Activated T-cell treated with anti-CD3 and anti-CD28 coated beads, Interleukin-2, amount 50 U/mL, for 72 hours (primary cell): Measurements from ENCODE around the gene FAM187B. TPM values are rescaled to one million over a fixed set of nuclear protein-coding genes. Genes with fewer than 3 reads are reported as not detected.

Experiments
- ATAC-seq, 2 donors: fragments of 150-1000 bp; cut with Tn5 transposase; replicated peaks in 1 of 2; 2 replicates each; pipeline ENCODE4 v1.10.0; 2021; ENCODE audit warnings: moderate library complexity in 2 of 2, mild to moderate bottlenecking in 1 of 2
- DNase-seq, 2 donors: peaks; one replicate each; pipeline ENCODE4 v3.0.0; 2021 to 2022; ENCODE audit warnings: mixed read lengths in 1 of 2
- H3K27ac Mint-ChIP-seq: one replicate; pipeline ENCODE4 v1.8.0; 2022; ENCODE audit warnings: mild to moderate bottlenecking, moderate library complexity, mixed read lengths
- H3K27me3 Mint-ChIP-seq: one replicate; pipeline ENCODE4 v1.8.0; 2022; ENCODE audit warnings: low read depth, mixed read lengths
- H3K36me3 Mint-ChIP-seq, 2 donors: one replicate each; pipeline ENCODE4 v1.8.0; 2022; ENCODE audit warnings: mixed read lengths in 2 of 2, mild to moderate bottlenecking in 1 of 2; ENCODE audit not compliant: insufficient read depth in 2 of 2
- H3K4me1 Mint-ChIP-seq: one replicate; pipeline ENCODE4 v1.8.0; 2022; ENCODE audit warnings: low read depth, mixed read lengths
- H3K4me3 Mint-ChIP-seq, 2 donors: one replicate each; pipeline ENCODE4 v1.8.0; 2022; ENCODE audit warnings: mild to moderate bottlenecking in 2 of 2, mixed read lengths in 2 of 2, moderate library complexity in 2 of 2
- H3K9me3 Mint-ChIP-seq, 2 donors: one replicate each; pipeline ENCODE4 v1.8.0; 2022; ENCODE audit warnings: mixed read lengths in 2 of 2
- total RNA-seq, 2 donors: library from RNA; stranded (reverse); gene quantifications; one replicate each; pipeline ENCODE4 v1.2.3, GENCODE V29; 2022

Gene FAM187B
- total RNA-seq, 2 donors from 2014 or later, result not detected

- H3K27ac Mint-ChIP-seq, result no peak overlapping the region
- H3K27me3 Mint-ChIP-seq, result peaks cover 3% of the 10 kb centered on the region
- peaks cover under 1 to 4% of the 10 kb centered on the region in 2 donors for H3K36me3 Mint-ChIP-seq
- no peak for ATAC-seq
- peaks cover 29% of the 10 kb centered on the region for H3K4me1 Mint-ChIP-seq
- DNase-seq, result no peak
- H3K9me3 Mint-ChIP-seq, result no peaks in the 10 kb centered on the region
- H3K4me3 Mint-ChIP-seq, result no peak overlapping the region
These were observed 26.1 kb upstream of the FAM187B start for GRCh38 chr19:35254341-35255297.

GRCh38 chr19:35253316-35254286 is 25.1 kb upstream of the FAM187B start:
- Mint-ChIP-seq H3K4me3 (no peak overlapping the region), H3K27me3 (peaks cover 11% of the 10 kb centered on the region), H3K9me3 (no peaks in the 10 kb centered on the region), H3K27ac (no peak overlapping the region), H3K4me1 (peaks cover 39% of the 10 kb centered on the region), H3K36me3 (peaks cover 2 to 5% of the 10 kb centered on the region in 2 donors)
- ATAC-seq (no peak), DNase-seq (no peak)

- Mint-ChIP-seq H3K4me3 (no peak overlapping the region), H3K4me1 (peaks cover 36% of the 10 kb centered on the region), H3K36me3 (peaks cover 5% of the 10 kb centered on the region in 2 donors), H3K9me3 (no peaks in the 10 kb centered on the region), H3K27ac (no peak overlapping the region), H3K27me3 (peaks cover 24% of the 10 kb centered on the region)
- ATAC-seq (no peak), DNase-seq (no peak)
These were observed 22.9 kb upstream of the FAM187B start for GRCh38 chr19:35251456-35251855.

DNA sequence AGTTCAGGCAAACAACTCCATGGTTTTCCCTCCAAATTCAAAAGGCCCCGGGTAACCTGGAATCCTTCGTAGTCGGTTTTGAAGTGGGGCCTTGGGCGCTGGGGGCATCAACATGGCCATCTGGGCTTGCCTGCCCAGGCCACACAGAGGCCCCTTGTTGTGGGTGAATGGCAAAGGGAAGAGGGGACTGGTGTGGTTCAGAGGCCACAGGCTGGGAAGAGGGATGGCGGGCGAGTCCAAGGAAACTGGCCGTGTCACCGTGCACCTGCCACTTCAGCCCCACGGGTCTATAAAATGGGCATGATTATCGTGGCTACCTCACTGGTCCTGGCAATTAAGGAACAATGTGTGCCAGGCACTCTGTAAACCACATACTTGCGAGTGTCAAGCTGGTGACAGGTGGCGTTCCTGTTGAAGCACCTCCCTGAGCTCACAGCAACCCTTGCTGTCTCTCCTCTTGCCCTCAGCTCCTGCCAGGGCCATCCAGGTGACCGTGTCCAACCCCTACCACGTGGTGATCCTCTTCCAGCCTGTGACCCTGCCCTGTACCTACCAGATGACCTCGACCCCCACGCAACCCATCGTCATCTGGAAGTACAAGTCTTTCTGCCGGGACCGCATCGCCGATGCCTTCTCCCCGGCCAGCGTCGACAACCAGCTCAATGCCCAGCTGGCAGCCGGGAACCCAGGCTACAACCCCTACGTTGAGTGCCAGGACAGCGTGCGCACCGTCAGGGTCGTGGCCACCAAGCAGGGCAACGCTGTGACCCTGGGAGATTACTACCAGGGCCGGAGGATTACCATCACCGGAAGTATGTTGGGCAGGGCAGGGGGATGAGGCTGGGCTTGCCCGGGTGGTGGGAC is 21.5 kb upstream of the FAM187B start:
- Mint-ChIP-seq H3K4me1 (peaks cover 34% of the 10 kb centered on the region), H3K36me3 (peaks cover 5 to 7% of the 10 kb centered on the region in 2 donors), H3K9me3 (no peaks in the 10 kb centered on the region), H3K4me3 (peak overlapping the region; percentile 90 to 96), H3K27ac (peak overlapping the region; percentile 12), H3K27me3 (peaks cover 24% of the 10 kb centered on the region)
- ATAC-seq (no peak), DNase-seq (no peak)

GRCh38 chr19:35249146-35249847 is 20.8 kb upstream of the FAM187B start:
- ATAC-seq, result no peak
- H3K4me3 Mint-ChIP-seq, result peak overlapping the region; percentile 90 to 96
- DNase-seq, result no peak
- peak overlapping the region; percentile 12 for H3K27ac Mint-ChIP-seq
- peaks cover 0 to 3% of the 10 kb centered on the region in 2 donors for H3K9me3 Mint-ChIP-seq
- peaks cover 34% of the 10 kb centered on the region for H3K4me1 Mint-ChIP-seq
- H3K27me3 Mint-ChIP-seq, result peaks cover 24% of the 10 kb centered on the region
- peaks cover 5 to 7% of the 10 kb centered on the region in 2 donors for H3K36me3 Mint-ChIP-seq

DNA sequence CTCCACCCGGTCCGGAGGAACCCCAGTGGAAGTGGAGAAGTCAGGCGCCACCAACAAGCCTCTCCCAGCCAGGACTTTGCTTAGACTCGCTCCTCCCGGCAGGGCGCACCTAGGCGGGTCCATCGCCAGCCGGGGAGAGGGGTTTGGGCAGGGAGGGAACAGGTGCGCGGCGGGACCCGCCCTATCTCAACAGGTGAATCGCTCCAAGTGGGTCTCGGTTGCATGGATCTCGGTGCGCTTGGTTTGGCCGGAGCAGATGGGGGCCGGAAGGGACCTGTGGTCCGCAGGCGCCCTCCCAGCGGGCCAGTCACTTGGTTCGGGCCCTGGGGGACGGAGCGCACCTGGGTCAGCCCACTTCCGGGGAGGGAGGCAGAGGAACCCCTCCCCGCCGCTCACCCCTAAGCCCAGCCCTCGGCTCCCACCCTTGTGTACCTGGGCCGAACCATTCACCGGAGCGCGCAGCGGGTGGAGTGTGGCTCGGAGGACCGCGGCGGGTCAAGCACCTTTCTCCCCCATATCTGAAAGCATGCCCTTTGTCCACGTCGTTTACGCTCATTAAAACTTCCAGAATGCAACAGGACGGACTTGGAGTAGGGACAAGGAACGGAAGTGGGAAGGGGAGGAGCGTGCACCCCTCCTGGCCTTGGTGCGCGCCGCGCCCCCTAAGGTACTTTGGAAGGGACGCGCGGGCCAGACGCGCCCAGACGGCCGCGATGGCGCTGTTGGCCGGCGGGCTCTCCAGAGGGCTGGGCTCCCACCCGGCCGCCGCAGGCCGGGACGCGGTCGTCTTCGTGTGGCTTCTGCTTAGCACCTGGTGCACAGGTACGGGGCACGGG is 20.0 kb upstream of the FAM187B start, which contains the start of gene LSR:
Gene LSR (plus strand): TSS at position 693 of the 836 bp plus-strand sequence. CDS start 21 bp downstream, at position 714.
- DNase-seq, result peak; percentile 85 to 86
- peaks cover 25% of the 10 kb centered on the region for H3K27me3 Mint-ChIP-seq
- peak; percentile 93 for ATAC-seq

DNA sequence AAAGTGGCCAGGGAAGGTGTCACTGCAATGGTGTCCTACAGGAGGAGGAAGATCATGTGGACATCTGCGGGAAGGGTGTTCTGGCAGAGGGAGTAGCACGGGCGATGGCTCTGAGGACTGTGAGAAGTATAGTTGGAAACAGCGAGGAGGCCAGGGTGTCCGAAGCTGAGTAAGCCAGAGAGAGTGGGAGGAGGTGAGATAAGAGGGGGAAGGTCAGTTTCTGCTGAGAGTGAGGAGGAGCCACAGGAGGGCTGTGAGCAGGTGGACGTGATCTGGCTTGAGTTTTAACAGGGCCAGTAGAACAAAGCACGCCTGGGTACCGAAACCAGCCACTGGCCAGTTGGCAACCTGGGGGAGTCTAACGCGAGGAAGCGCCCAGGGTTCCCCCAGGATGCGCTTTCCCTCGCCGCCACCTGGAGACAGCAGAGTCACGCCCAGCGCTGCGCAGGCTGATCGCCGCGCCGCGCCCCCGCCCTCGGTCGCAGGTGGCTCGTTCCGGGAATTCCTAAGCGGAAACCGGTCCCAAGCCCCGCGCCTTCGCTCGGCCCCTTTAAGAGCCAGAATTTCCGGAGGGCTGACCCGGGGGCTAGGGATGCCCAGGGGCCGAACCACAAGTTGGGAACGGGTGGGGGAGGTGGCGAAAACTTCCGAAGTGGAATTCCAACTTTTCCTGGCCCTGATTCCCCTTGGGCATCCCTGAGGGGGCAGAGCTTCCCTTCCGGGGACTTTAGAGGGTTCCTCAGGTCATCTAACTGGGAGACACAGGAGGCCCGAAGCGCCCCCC is 19.2 kb upstream of the FAM187B start:
- DNase-seq (peak; percentile 61 to 70), ATAC-seq (peak; percentile 43 to 53)
- peaks cover 9 to 10% of the 10 kb centered on the region in 2 donors for H3K36me3 Mint-ChIP-seq
- peaks cover 31% of the 10 kb centered on the region for H3K27me3 Mint-ChIP-seq
- H3K4me1 Mint-ChIP-seq, result peaks cover 34% of the 10 kb centered on the region
- peak overlapping the region; percentile 90 to 96 for H3K4me3 Mint-ChIP-seq
- peaks cover 0 to 5% of the 10 kb centered on the region in 2 donors for H3K9me3 Mint-ChIP-seq
- peak overlapping the region; percentile 92 for H3K27ac Mint-ChIP-seq

More for the DNA sequence above, 20.0 kb upstream of the FAM187B start, which contains the start of gene LSR:
- H3K4me1 Mint-ChIP-seq, result peaks cover 34% of the 10 kb centered on the region
- peak within 1 kb of the TSS; percentile 92 for H3K27ac Mint-ChIP-seq
- peak within 1 kb of the TSS; percentile 90 to 96 for H3K4me3 Mint-ChIP-seq
- H3K9me3 Mint-ChIP-seq, result peaks cover 0 to 5% of the 10 kb centered on the region in 2 donors
- peaks cover 8 to 10% of the 10 kb centered on the region in 2 donors for H3K36me3 Mint-ChIP-seq

- Mint-ChIP-seq H3K9me3 (peaks cover 3 to 5% of the 10 kb centered on the region in 2 donors), H3K27ac (no peak overlapping the region), H3K4me3 (peak overlapping the region; percentile 90 to 96), H3K27me3 (peaks cover 31% of the 10 kb centered on the region), H3K36me3 (peaks cover 12 to 14% of the 10 kb centered on the region in 2 donors), H3K4me1 (peaks cover 34% of the 10 kb centered on the region)
- ATAC-seq (no peak), DNase-seq (no peak)
These were observed 18.0 kb upstream of the FAM187B start for GRCh38 chr19:35246466-35247092.

DNA sequence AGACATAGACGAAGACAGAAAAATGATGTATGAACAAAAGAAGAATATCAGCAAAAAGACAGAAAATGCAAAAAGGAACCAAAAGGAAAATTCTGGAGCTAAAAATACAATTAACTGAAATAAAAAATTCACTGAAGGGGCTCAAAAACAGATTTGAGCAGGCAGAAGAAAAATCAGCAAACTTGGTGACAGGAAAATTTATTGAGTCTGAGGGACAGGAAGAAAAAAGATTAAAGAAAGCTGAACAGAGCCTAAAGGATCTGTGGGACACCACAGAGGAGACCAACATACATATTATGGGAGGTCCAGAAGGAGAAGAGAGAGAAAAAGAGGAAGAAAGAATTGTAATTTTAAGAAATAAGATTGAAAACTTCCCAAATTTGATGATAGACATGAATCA is 12.9 kb upstream of the FAM187B start:
- H3K4me1 Mint-ChIP-seq, result peaks cover 10% of the 10 kb centered on the region
- peaks cover 7% of the 10 kb centered on the region for H3K27me3 Mint-ChIP-seq
- H3K9me3 Mint-ChIP-seq, result peaks cover 6 to 13% of the 10 kb centered on the region in 2 donors
- H3K36me3 Mint-ChIP-seq, result peaks cover 18 to 19% of the 10 kb centered on the region in 2 donors
- DNase-seq, result no peak
- ATAC-seq, result no peak
- peak overlapping the region; percentile 10 for H3K27ac Mint-ChIP-seq
- H3K4me3 Mint-ChIP-seq, result no peak overlapping the region

GRCh38 chr19:35240327-35240726 is 11.8 kb upstream of the FAM187B start:
- DNase-seq (no peak), ATAC-seq (peak; percentile 47 to 79)
- H3K27me3 Mint-ChIP-seq, result peaks cover 7% of the 10 kb centered on the region
- peaks cover 16 to 19% of the 10 kb centered on the region in 2 donors for H3K36me3 Mint-ChIP-seq
- peaks cover 12% of the 10 kb centered on the region for H3K4me1 Mint-ChIP-seq
- peak overlapping the region; percentile 44 to 74 for H3K4me3 Mint-ChIP-seq
- peak overlapping the region; percentile 83 for H3K27ac Mint-ChIP-seq
- H3K9me3 Mint-ChIP-seq, result peaks cover 6 to 13% of the 10 kb centered on the region in 2 donors
